GM10266 (cell line): ENCODE measurements around the gene MT2A.

Experiments
- DNase-seq: peaks from one replicate; pipeline ENCODE4 v3.0.0; 2012; ENCODE audit errors: extremely low spot score
- CTCF ChIP-seq: IDR thresholded peaks from 2 replicates; pipeline ENCODE4 v1.5.1; 2012; ENCODE audit warnings: mild to moderate bottlenecking, low read depth; ENCODE audit not compliant: control insufficient read depth, insufficient read depth; ENCODE audit errors: missing control alignments

Gene MT2A

GRCh38 chr16:56588781-56589140 lies 19.6 kb upstream of the MT2A start:
- no peak for TF ChIP-seq CTCF
- no peak for DNase-seq

GRCh38 chr16:56589141-56590039 lies 19.0 kb upstream of the MT2A start, which contains the start of gene MT3:
Gene MT3 (plus strand): TSS chr16:56589528. CDS start chr16:56589591, 63 bp downstream.
- DNase-seq, result no peak

GRCh38 chr16:56591377-56592060 lies 16.9 kb upstream of the MT2A start:
- DNase-seq, result no peak
- TF ChIP-seq CTCF, result no peak

More at GRCh38 chr16:56589141-56590039, 19.0 kb upstream of the MT2A start, which contains the start of gene MT3:
- no peak for TF ChIP-seq CTCF

DNA sequence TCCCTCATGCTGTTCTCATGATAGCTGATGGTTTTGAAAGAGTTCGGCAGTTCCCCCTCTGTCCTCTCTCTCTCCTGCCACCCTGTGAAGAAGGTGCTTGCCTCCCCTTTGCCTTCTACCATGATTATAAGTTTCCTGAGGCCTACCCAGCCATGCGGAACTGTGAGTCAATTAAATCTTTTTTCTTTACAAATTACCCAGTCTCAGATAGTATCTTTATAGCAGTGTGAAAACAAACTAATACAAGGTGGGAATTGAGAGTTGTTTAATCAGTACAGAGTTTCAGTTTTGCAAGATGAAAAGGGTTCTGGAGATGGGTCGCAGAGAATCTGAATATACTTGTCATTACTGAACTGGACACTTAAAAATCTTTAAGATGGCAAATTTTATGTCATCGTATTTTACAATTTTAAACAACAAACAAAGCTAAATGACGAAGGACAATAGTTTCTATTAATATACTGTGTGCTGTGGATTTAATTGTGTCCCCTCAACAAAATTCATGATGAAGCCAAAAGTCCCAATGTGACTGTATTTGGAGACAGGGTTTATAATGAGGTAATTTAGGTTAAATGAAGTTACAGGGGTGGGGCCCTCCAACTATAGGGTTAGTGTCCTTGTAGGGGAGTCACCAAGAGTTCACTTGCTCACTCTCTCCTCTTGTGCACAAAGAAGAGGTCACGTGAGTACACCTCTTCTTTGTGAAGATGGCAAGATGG lies 14.7 kb upstream of the MT2A start:
- DNase-seq, result no peak
- no peak for TF ChIP-seq CTCF

- TF ChIP-seq CTCF, result no peak
- DNase-seq, result no peak
These were observed 14.1 kb upstream of the MT2A start for GRCh38 chr16:56594292-56594619.

DNA sequence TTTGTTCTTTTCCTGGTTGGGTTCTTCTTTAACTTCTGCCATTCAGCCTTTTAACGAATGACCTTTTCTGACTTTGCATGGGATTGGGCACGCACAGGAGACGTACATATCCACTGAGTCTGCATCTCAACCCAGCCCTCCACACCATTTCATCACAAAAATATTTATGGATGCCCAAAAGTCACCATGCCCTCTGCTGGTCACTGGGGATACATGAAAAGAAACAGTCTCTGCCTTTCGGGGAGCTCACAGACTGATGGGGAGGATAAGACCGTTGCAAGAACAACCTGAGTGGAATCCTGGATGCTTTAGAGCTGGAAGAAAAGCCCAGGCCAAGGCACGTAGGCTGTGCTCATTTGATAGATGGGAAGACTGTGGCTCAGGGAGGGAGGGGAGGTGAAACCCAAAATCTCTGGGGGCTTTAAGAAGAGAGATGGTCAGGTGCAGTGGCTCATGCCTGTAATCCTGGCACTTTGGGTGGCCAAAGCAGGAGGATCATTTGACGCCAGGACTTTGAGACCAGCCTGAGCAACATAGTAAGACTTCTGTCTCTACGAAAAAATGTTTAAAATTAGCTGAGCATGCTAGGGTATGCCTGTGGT lies 7.9 kb upstream of the MT2A start:
- TF ChIP-seq CTCF, result peak; percentile 55
- peak; percentile 68 for DNase-seq
